GM19455 (cell line): ENCODE measurements around the gene NCK1.

Source experiments
- ATAC-seq: cut with Tn5 transposase; IDR thresholded peaks from one replicate; pipeline ENCODE4 v1.9.1; 2021; ENCODE audit not compliant: unreplicated experiment

The NCK1 gene

DNA sequence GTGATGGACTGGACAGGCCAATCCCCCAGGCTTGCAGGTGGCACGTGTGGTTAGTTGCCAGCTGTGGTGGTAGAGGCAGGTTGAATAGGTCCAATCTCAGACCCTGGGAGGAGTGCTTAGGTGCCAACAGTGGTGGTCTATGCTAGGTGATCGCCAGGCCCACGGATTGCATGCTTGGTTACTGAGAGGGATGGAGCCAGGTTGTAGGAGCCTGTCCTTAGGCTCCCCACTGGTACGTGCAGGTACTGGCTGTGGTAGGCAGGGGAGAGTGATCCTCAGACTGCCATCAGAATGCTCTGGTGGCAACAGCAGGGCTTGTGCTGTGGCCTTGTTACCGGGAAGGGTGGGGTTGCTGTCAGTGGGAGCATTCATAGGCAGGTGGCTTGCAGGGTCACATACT lies 44.7 kb downstream of the NCK1 start:
- ATAC-seq: no peak

DNA sequence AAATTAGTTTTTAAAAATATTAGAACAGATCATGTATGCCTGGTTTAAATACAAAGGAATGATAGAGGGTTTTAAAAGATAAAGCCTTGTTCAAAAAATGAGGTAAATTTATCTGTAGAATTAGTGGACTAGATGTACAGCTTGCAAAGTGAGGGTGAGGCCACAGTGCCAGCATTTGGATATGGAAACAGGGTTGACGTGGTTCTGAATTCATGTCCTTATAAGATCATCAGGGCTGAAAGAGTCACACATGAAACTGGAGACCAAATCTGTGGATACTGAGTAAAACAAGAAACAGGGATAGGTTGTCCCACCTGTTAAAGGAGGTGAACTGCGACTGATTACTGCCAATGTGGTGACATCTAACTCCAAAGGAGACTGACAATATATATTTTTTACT lies 46.3 kb downstream of the NCK1 start:
- no peak for ATAC-seq

DNA sequence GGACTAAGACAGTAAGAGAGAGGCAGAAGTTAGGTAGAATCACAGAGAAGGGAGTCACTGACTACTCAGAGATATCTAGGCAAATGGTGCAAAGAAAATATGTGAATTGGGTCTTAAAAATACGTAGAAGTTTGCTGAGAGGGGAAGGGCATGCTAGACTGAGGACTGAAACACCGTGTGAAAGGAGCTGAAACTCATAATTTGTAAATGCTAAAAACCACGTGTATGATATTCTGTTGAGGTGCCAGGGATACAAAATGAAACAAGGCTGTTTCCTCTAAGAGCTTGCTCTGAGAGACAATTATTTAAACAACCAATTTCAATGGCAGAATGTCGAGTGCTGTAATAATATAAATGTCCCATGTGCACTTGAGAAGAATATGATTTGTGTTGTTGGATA lies 47.2 kb downstream of the NCK1 start:
- ATAC-seq: no peak

DNA sequence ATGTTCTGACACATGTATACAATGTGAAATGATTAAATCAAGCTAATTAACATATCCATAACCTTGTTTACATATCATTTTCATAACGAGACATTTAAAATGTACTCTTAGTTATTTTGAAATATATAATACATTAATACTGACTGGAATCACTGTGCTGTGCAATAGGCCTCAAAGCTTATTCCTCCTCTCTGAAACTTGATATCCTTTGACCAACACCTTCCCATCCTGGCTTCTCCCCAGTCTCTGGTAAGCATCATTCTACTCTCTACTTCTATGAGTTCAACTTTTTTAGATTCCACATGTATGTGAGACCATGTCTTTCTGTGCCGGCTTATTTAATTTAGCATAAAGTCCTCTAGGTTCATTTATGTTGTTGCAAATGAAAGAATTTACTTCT lies 48.7 kb downstream of the NCK1 start:
- ATAC-seq: no peak

DNA sequence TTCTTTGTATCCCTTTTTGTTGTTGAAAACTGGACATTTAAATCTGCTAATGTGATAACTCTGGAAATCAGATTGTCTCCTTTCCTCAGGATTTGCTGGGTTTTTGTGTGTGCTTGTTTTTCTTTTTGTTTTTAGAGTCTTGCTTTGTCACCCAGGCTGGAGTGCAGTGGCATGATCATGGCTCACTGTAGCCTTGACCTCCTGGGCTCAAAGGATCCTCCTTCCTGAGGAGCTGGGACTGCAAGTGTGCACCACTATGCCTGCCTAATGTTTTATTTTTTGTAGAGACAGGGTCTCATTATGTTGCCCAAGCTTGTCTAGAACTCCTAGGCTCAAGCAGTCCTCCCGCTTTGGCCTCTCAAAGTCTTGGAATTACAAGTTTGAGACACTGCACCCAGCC lies 51.2 kb downstream of the NCK1 start:
- no peak for ATAC-seq

DNA sequence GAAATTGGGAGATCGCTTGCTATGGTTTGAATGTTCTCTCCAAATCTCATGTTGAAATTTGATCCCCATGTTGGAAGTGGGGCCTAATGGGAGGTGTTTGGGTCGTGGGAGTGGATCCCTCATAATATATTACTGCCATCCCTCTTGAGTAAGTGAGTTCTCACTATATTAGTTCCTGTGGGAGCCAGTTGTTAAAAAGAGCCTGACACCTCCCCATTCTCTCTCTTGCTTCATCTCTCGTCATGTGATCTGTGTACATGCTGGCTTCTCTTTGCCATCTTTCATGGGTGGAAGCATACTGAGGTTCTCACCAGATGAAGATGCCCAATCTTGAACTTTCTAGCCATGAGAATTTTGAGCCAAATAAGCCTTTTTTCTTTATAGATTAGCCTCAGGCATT lies 52.7 kb downstream of the NCK1 start:
- no peak for ATAC-seq

DNA sequence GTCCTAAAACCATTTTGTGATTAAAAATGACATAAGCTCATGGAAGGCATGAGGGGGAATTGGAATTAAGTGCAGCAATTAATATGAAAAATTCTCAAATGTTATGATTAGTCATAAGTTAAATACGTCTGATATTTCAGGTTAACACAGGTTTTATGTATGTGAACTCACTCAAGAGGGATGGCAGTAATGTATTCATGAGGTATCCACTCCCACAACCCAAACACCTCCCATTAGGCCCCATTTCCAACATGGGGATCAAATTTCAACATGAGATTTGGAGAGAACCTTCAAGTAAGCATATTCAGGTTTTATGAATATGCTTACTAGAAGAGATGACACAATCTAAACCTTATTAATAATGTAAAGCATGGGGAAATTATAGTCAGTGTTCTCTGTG lies 54.2 kb downstream of the NCK1 start:
- ATAC-seq: no peak

DNA sequence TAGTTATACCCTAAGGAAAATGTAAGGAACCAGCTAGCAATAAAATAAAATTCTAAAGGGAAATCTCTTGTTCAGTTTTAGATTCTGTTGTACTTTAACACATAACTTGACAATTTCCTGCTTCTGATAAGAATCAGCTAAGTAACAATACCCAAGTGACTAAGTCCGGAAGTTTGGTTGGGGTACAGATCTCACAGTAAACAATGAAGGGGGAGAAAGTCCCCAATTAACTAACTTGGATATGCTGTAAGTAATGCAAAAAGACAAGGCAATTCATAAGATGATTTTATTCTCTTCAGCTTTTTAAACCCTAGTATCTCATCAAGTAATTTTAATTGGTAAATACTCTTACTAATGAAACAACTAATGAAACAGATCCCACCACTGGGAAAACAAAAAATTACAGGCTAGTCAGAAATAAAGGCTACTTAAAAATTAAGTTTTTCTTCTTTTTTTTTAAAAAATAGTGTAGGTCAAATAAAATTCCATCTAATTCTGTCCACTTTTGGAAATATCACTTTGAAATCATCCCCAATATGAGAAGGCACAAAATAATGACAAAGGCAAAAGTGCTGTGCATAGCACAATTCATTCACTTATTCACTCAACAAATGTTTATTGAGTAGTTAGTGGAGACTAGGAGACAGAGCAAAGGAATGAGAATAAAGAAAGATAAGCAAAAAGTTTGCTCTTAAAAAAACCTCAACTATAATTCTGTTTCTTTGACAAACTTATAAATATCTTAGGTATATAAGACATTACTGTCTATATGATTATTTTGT lies 58.0 kb downstream of the NCK1 start:
- no peak for ATAC-seq

DNA sequence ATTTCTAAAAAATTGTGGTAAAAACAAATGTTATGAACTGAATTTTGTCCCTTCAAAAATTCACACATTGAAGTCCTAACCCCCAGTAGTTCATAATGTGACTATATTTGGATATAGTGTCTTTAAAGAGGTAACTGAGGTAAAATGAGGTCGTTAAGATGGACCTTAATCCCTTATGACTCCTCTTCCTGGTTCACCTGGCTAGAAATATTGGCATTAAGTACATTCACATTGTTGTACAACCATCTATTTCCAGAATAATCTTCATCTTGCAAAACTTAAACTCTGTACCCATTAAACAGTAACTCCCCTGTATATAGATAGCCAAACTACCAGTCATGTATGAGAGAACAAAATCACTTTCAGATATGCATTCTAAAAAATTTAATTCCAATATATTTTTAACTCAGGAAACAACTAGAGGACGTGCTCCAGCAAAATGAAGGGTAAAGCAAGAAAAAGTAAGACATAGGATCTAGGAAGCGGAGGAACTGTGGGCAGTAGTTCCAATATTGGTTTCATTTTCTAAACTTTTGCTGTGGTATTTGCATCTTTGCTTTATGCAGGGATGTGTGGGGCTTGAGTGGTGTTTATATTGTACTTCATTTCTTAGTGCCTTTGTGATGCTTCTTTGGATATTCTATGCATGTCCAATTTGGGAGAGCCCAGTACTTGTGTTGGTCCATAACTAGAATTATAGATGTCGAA lies 59.0 kb downstream of the NCK1 start:
- no peak for ATAC-seq

DNA sequence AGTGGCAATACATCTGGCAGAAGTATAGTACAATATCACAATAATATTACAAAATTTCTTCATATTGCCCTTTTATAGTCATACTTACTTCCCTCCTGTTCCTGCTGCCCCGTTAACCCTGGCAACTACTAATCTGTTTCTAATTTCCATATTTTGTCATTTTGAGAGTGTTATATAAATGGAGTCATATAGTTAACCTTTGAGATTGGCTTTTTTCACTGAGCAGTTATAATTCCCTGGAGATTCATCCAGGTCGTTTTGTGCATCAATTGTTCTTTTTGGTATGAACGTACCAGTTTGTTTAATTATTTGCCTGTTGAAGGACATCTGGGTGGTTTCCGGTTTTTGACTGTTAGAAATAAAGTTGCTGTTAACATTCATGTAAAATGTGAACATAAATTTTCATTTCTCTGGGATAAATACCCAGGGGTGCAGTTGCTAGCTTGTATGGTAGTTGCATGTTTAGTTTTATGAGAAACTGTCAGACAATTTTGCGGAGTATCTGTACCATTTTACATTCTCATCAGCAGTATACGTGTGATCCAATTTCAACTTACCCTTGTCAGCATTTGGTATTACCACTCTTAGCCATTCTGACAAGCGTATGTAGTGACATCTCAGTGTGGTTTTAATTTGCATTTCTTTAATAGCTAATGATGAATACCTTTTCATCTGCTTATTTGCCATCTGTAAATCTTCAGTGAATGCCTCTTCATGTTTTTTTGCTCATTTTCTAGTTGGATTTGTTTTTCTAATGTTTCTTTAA lies 63.6 kb downstream of the NCK1 start:
- no peak for ATAC-seq

DNA sequence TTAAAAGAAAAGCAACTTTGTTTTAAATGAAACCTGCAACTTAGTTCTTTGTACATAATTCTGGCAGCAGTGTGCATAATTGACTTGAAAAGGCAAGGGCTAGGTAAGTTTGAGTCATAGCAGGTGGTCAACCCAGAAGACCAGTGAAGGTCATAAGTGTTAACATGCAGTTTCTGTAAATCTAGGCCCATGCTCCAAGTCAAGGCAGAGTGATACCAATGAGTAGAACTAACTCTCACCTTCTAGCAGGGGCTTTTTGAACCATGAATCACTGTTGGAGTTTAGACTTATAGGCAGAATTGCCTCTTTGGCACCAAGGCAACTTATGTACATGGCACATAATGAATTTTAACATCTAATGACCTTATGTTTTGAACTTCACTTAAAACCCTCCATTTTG lies 66.2 kb downstream of the NCK1 start:
- ATAC-seq: no peak

DNA sequence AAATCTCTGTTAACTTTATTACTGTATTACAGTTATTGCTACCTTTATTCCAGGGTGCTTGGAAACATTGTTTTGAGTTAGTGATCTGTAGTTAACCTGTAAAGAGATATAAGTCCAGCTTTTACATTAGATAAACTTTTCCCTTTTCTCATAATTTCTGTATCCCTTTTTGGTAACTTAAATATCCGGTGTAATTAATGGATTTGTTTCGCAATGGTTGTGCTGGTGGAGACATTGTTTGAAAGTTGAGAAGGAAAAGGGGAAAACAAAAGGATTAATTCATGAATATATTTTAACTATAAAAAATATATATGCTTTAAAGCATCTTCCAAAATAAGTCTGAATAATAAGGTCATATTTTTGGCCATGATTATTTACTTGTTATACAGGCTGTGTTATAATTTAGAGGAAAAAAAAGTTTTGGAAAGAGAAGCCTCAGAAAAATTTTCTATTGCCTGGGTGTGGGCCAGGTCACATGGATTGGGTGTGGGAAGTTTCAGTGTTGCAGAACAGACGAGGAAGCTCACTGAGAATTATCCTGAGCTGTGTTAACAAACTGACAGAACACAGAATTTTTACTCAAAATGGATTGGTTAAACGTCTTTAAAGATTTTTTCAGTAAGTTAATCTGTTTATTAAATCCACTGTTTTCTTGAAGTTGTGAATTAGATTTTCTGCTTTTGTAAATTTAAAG lies 68.1 kb downstream of the NCK1 start:
- no peak for ATAC-seq

DNA sequence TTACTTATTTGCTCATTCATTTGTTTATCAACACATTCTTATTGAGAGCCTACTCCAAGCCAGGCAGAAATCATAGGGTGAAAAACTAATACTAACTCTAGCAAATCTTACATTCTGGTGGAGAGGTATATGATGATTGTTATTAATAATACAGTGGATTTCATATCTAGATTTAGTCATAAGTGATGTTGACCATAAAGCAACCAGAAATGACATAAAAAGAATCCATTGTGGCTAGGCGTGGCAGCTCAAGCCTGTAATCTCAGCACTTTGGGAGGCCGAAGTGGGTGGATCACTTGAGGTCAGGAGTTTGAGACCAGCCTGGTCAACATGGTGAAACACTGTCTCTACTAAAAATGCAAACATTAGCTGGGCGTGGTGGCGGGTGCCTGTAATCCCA lies 69.6 kb downstream of the NCK1 start:
- ATAC-seq: no peak

DNA sequence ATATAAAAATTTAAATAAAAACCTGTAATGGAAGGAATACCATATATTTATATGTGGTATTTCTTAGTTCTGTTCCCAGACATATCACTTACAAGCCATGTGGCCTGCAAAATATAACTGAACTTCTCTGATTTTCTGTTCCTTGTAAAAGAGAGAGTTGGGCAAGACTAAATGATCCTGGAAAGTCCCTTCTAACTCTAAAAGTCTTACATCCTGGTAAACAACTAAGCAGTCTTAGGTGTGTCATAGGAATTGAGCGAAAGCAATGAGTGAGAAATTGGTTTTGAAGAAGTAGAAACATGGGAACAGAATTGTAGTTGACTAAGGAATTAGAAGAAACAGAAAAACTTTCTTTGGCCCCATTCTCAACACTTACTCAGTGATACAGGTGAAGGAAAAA lies 70.5 kb downstream of the NCK1 start:
- ATAC-seq: peak; percentile 54

DNA sequence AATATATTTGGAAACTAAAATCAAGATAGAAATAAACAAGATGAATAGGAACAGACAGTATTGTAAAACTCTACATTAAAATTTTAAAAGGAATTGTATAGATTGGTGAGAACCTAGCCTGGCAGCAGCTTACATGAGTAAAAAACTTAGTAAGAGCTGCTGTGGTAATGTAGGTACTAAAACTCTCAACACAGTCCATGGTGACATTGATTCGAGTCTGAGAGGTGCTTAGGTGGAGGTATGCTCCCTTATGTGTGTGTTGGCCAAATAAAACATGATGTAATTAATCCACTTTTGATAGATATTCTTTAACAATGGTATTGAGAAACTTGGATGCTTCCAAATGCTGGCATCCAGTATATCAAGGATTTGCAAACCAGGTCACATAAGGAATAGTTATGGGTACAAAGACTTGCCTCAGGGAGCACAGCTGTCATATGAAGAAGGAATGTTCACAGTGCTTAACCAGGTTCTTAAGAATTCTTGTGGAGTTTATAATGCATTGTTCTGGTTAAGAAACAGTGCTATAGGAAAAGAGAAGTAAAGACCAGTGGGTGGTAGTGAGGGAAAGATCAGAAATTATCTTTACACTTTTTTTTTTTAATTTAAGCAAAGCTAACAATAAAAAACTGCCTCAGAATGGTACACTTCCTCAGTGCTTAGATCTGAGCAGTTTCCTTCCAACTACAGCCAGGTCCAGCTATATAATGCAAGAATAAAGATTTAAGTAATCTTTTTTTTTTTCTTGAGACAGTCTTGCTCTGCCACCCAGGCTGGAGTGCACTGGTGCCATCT lies 71.2 kb downstream of the NCK1 start:
- ATAC-seq: peak; percentile 29

DNA sequence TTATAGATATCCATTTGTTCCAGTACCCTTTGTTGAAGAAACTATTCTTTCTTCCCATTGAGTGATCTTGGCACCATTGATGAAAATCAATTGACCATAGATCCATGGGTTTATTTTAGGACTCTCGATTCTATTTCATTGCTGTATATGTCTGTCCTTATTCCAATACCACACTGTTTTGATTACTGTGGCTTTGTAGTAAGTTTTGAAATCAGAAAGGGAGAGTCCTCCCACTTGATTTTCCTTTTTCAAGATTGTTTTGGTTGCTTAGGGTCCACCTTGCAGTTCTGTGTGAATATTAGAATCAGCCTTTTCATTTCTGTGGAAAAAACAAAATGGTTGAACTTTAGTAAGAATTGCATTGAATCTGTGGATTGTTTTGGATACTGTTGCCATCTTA lies 75.2 kb downstream of the NCK1 start:
- no peak for ATAC-seq

DNA sequence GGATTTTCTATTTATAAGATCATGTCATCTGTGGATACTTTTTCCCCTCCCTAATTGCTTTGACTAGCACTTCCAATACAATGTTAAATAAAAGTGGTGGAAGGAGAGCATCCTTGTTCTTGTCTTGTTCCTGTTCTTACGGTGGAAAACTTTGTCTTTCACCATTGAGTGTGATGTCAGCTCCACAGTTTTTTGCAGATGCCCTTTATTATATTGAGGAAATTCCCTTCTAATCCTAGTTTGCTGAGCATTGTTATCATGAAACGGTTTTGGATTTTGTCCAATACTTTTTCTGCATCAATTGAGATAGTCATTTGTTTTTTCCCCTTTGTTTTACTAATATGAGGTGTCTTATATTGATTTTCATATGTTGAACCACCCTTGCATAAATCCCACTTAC lies 75.8 kb downstream of the NCK1 start:
- ATAC-seq: no peak

DNA sequence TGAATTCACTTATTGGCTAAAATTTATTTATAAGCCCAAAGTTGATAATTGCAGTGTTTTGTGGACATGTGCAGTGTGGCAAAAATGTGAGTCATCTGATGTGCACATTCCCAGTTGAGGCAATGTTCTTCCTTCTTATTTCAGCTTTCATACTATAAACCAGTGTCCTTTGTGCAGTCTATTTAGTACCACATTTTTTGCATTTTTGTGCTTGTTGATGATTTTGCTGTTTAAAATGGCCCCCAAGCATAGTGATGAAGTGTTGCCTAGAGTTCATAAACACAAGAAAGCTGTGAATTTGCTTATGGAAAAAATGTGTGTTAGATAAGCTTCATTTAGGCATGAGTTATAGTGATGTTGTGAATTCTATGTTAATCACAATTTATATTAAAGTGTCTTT lies 76.3 kb downstream of the NCK1 start:
- ATAC-seq: no peak

DNA sequence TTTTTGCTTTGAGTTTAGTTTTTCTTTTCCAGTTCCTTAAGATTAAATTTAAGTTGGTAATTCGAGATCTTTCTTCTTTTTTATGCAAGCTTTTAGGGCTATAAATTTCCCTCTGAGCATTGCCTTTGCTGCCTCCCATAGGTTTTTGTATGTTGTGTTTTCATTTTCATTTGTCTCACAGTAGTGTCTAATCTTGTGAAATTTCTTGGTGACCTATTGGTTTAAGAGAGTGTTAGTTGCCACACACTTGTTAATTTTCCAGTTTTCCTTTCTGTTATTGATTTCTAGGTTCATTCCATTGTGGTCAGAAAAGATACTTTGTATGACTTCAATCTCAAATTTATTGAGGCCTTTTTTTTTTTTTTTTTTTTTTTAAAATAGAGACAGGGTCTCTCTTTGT lies 77.5 kb downstream of the NCK1 start:
- ATAC-seq: no peak

DNA sequence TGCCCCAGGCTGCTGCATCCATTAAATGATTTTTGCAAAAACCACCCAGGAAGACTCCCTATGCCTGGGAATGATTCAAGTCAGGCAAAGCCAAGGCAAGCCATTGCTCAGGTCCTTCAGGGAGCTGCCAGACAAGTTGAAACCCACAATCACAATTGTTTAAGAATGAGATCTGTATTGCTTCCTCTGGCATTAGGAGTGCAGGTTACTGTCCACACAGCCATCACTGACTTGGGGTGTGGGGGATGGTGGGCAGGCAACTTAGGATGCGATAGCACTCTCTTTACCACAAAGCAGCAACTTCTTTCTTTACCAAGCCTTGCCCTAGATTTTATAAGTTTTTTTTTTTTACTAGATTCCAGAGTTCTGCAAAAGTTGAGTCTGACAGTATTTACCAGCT lies 80.8 kb downstream of the NCK1 start:
- ATAC-seq: no peak

DNA sequence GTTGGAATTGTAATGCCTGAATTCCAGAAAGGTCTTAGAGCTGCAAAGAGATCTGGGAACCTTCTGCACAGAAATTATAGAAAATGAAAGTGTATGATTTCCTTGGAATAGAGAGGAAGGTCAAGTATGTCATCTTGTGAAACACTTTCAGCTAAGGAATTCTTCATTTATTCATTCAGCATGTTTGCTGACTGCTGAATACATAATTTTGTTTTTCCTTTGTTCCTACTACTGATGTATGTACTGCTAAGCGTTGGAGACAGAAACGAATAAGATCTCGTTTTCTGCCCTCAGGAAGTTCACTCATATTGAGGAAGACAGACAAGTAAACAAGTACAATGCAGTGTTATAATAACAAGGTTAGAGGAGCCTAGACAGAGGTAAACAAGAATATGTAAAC lies 81.4 kb downstream of the NCK1 start:
- ATAC-seq: no peak
